ENCODE results near the gene NEURL1.

Gene NEURL1

DNA sequence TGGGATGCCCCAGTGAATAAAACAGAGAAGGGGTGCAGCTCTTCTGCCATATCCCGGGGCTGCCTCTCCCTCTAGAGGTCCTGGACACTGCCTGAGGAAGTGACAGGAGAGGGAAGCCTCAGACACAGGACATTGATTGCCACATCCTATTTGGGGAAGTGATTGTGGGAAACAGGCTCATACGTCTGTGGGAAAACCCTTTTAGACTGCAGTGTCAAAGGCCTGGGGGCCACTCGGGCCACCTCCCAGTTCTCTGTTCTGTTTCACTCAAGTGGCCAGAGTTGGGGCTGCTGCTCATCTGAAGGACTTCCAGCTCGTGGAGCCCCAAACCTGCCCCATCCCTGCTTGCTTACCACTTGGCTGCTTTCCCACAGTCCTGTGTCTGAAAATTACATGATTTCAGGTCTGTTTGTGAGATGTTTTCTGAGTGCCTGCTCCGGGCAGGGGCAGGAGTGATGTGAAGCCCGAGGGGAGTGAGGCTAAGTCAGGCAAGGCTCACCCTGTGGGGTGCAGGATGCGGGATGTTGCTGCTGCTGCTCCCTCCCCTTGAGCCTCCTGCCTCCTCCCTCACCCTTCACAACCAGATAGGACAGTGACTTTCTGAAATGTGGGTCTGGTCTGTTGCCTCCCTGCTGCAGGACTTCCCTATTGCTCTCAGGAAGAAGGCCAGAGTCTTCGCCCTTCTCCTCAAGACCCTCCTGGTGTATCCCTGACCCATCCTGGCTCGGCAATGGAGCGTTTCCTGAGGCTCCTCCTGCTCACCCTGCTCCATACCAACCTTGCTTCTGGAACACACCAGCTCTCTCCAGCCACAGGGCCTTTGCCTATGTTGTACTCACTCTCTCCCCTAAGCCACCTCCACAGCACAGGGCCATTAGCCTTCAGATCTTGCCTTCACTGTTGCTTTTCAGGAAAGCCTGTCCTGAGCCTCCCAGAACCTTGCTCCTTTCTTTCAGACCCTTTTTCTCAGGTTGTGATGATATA, 58.4 kb downstream of the NEURL1 start:
- no peaks in the 10 kb centered on the region for H3K9me3 Mint-ChIP-seq (ENCODE audit: low read depth)
- H3K4me3 Mint-ChIP-seq, result no peak overlapping the region
- H3K27ac Mint-ChIP-seq, result no peak overlapping the region
- H3K36me3 Mint-ChIP-seq, result no peaks in the 10 kb centered on the region
- H3K4me1 Mint-ChIP-seq (ENCODE audit: low read depth), result peaks cover 13% of the 10 kb centered on the region
- H3K27me3 Mint-ChIP-seq, result no peaks in the 10 kb centered on the region

DNA sequence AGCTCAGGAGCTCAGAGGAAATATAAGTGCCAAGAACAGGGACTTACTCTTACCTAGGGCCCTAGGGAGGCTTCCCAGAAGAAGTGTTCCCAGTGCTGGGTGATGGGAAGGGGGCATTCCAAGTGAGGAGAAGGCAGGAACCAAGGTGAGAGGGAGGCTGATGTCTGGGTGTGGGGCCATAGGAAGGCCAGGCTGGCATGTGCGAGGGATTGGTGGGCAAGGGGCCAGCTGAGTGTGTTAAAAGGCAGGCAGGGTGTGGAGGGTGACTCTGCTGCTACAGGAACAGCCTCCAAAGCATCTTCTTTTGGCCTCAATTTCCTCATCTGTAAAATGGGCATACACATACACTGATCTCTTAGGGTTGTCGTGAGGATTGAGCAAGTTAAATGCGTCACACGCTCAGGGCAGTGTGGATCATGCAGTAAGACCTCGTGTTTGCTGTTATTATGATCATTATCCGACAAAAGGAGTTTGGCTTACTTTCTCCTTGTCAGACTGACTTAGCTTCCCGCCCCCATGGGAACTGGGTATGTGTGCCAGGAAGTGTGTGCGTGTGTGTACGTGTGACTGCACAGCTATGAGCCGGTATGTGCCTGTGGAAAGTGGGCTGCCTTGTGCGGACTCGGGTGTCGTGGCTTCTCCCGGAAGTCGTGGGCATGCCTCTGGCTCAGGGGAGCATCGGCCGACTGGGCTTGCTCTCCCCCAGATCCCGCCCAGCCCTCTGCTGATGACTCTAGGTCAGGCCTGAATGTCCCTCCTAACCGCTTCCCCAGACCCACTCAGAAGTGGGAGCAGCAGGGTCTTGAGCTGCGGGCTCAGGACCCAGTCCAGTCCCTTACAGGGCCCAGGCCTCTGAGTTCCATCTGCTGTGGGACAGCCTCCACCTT, 59.6 kb downstream of the NEURL1 start:
- Mint-ChIP-seq H3K9me3 (ENCODE audit: low read depth) (no peaks in the 10 kb centered on the region), H3K4me3 (no peak overlapping the region), H3K36me3 (no peaks in the 10 kb centered on the region), H3K4me1 (ENCODE audit: low read depth) (peaks cover 15% of the 10 kb centered on the region), H3K27ac (no peak overlapping the region), H3K27me3 (peaks cover 2% of the 10 kb centered on the region)

DNA sequence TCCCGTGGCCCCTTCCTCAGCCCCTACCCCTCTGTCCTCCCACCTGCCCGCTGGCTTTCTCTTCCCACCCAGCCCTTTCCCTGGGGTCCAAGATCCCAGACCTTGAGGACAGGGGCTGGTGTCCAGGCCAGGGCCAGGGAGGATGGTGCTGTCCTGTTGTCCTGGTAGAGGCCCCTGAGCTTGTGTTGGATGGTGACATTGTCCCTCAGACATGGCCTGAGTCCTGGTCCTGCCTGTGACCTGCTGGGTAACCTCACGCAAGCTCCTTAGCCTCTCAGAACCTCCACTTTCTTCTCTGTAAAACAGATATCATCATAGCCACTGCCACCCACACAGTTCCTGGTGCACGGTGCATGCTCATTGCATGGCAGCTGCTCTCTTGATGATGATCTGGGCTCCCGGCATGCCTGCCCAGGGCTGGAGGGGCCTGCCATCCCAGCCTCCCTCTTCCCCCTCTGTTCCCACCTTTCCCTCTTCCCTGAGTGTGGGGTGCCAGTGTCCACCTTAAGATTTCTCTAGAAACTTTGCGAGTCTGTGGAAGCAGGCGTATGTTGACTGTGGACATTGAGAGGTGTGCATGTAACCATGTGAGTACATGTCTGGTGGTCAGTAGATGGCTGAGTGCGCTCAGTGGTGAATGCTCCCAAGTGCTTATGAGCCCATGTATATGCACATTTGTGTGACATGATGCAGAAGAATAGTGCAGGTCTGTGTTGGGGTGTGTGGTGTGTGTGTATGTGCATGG, 60.4 kb downstream of the NEURL1 start:
- Mint-ChIP-seq H3K9me3 (ENCODE audit: low read depth) (no peaks in the 10 kb centered on the region), H3K27ac (no peak overlapping the region), H3K4me1 (ENCODE audit: low read depth) (peaks cover 17% of the 10 kb centered on the region), H3K4me3 (peak overlapping the region; percentile 79), H3K36me3 (no peaks in the 10 kb centered on the region), H3K27me3 (peaks cover 3% of the 10 kb centered on the region)

DNA sequence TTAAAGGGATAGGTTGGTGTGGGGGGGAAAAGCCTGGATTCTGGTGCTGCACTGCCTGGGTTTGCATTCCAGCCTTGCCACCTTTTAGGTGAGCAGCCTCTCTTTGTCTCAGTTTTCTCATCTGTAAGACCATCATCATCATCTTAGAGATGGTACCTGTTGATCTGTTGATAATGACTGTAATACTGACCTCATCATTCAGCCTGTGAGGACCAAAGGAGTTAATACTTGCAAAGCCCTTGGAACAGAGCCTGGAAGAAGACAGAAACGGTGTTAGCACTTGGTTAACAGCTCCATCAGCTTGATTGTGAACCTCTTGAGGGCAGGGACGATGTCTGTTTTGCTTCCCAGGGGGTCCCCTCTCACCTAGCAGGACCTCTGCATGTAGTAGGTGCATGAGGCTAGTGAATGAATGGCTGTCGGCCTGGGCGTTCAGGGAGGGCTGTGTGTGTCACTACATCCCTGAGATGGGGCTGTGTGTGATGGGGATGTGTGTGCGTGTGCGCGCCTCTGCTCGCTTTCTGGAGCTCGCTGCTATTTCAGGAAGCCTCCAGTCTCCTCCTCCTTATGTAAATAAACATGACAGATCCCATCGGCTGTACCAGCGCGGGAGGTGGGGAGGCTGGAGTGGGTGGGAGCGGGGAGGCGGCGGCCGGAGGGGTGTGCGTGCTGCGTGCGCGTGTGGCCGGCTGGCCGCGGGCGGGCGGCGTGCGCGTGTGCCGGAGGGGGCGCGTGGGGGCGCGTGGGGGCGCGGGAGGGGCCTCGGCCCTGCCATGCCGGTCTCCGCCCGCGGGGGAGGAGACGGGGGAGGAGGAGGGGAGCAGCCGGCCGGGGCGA, 61.2 kb downstream of the NEURL1 start:
- Mint-ChIP-seq H3K9me3 (ENCODE audit: low read depth) (no peaks in the 10 kb centered on the region), H3K4me1 (ENCODE audit: low read depth) (peaks cover 17% of the 10 kb centered on the region), H3K4me3 (peak overlapping the region; percentile 79), H3K27ac (no peak overlapping the region), H3K27me3 (peaks cover 3% of the 10 kb centered on the region), H3K36me3 (no peaks in the 10 kb centered on the region)

DNA sequence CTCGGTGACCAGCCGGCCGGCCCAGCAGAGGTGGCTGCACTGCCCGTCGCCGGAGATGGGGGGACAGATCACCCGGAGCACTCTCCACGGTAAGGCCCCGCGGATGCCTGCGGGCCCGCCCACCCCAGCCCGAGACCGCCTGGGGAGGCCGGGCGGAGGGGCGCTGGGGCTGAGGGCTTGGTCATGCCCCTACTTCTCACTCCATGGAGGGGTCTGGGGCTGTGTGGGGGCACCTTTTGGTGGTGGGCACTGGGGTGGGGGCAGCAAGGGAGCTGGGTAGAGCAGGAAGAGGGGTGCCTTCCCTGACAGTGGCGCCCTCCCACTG, 61.8 kb downstream of the NEURL1 start:
- Mint-ChIP-seq H3K4me1 (ENCODE audit: low read depth) (peaks cover 17% of the 10 kb centered on the region), H3K36me3 (no peaks in the 10 kb centered on the region), H3K4me3 (peak overlapping the region; percentile 69), H3K27me3 (peaks cover 7% of the 10 kb centered on the region), H3K9me3 (ENCODE audit: low read depth) (no peaks in the 10 kb centered on the region), H3K27ac (no peak overlapping the region)

DNA sequence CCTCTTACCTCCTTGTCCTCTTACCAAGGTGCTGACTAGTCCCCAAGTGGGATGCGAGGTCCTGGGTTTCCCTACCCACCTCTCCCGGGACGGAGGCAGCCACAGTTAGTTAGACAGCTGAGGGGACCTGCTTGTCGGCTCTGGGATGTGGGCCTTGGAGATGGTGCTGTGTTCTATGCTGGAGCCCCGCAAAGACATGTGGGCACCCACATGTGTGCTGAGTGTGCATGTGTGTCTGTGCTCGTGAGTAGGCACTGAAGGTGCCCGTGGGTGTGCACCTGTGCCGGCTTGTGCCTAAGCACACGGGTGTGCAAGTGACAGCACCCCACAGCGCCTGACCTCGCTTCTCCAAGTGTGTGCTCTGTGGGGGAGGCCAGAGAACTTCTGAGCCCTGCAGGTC, 62.2 kb downstream of the NEURL1 start:
- Mint-ChIP-seq H3K4me3 (peak overlapping the region; percentile 69), H3K9me3 (ENCODE audit: low read depth) (no peaks in the 10 kb centered on the region), H3K36me3 (no peaks in the 10 kb centered on the region), H3K27me3 (peaks cover 7% of the 10 kb centered on the region), H3K27ac (no peak overlapping the region), H3K4me1 (ENCODE audit: low read depth) (peaks cover 17% of the 10 kb centered on the region)

DNA sequence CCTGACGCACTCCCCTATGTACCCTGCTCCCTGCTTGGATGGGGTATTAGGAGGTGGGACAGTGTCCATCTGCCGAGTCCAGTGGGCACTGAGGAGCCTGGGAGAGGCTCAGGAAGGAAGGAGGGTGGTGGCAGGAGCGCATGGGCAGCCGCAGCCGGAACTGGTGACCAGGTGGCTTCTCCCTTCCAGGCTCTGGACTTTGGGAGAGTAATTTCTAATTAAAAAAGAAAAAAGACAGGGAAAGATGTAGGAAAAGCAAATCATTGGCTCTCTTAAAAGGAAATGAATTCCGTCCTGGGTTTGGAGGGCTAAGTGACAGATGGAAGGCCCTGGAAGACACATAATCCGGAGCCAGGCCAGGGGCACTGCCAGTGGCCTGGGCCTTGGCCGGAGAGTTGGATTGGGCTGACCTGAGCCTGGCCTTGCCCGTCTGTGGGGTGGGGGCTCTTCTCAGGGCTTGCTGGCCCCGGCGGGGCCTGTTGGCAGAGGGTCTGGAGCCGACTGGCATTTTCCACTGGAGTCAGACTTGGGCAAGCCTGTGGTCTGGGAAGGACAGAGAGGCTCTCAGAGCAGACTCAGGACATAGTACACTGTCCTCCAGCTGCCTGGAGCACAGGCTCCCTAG, 63.0 kb downstream of the NEURL1 start:
- no peak overlapping the region for H3K27ac Mint-ChIP-seq
- H3K36me3 Mint-ChIP-seq, result no peaks in the 10 kb centered on the region
- H3K27me3 Mint-ChIP-seq, result peaks cover 7% of the 10 kb centered on the region
- peaks cover 17% of the 10 kb centered on the region for H3K4me1 Mint-ChIP-seq (ENCODE audit: low read depth)
- no peaks in the 10 kb centered on the region for H3K9me3 Mint-ChIP-seq (ENCODE audit: low read depth)
- no peak overlapping the region for H3K4me3 Mint-ChIP-seq

DNA sequence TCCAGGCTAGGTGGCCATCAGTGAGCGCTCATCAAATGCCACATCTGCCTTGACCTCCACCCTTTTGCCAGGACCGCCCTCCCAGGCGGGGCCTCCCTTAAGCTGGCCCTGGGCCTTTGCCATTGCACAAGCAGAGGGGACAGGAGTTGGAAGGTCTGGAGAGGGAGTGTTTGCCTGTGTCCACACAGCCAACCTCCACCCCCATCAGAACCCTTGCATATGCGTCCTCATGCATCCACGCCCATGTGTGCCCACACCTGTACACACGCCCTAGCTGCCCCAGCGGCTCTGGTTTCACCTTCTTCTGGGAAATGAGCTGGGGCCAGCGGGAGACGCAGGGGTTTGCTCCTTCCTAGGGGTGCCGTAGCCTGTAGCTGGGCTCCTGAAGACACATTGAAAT, 64.0 kb downstream of the NEURL1 start:
- Mint-ChIP-seq H3K36me3 (no peaks in the 10 kb centered on the region), H3K4me3 (no peak overlapping the region), H3K27ac (no peak overlapping the region), H3K9me3 (ENCODE audit: low read depth) (no peaks in the 10 kb centered on the region), H3K4me1 (ENCODE audit: low read depth) (peaks cover 17% of the 10 kb centered on the region), H3K27me3 (peaks cover 7% of the 10 kb centered on the region)

DNA sequence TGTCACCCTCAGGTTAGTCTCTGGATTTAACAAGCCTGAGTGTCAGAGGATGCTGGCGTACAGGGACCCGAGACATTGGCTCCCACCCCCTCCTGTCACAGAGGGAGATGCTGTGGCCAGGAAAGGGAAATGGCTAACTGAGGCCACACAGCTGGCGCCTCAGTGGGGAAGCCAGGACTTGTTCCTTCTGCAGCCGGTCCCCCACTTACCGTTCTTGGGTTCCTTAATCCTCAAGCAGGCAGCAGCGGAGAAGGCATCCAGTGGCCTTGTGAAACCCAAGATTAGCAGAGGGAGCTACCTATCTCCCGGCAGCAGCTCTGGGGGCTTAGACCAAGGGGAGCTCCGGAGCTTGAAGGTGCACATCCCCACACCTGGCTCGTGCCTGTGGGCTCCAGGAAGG, 65.4 kb downstream of the NEURL1 start:
- H3K36me3 Mint-ChIP-seq, result no peaks in the 10 kb centered on the region
- no peaks in the 10 kb centered on the region for H3K9me3 Mint-ChIP-seq (ENCODE audit: low read depth)
- H3K4me3 Mint-ChIP-seq, result no peak overlapping the region
- H3K27ac Mint-ChIP-seq, result no peak overlapping the region
- H3K27me3 Mint-ChIP-seq, result peaks cover 7% of the 10 kb centered on the region
- H3K4me1 Mint-ChIP-seq (ENCODE audit: low read depth), result peaks cover 14% of the 10 kb centered on the region

DNA sequence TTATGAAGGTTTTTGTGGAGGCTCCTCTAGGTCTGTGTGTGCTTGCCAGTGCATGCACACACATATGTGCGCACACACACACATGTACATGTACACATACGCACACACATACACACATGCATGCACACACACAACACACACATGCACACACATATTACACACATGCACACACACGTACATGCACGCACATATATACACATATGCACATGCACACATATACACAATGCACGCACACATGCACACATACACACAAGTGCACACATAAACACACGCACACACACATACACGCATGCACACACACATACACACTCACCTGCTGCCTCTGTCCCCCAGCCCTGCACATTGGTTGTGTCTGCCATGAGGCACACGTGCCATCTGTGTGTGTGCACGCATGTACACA, 66.3 kb downstream of the NEURL1 start:
- peaks cover 5% of the 10 kb centered on the region for H3K4me1 Mint-ChIP-seq (ENCODE audit: low read depth)
- no peaks in the 10 kb centered on the region for H3K9me3 Mint-ChIP-seq (ENCODE audit: low read depth)
- peaks cover 7% of the 10 kb centered on the region for H3K27me3 Mint-ChIP-seq
- H3K27ac Mint-ChIP-seq, result no peak overlapping the region
- no peaks in the 10 kb centered on the region for H3K36me3 Mint-ChIP-seq
- no peak overlapping the region for H3K4me3 Mint-ChIP-seq

DNA sequence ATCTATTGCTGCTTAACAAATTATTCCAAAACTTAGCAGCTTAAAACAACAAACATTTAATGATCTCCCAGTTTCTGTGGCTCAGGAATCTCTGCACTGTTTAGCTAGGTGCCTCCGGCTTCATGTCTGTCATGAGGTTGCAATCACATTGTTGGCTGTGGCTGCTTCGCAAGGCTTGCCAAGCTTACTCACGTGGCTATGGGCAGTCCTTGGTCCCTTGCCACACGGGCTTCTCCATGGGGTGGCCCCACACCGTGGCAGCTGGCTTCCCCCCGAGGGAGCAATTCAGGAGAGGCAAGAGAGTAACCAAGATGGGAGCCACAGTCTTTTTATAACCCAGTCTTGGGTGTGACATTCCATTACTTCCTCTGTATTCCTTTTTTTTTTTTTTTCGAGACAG, 67.4 kb downstream of the NEURL1 start:
- Mint-ChIP-seq H3K9me3 (ENCODE audit: low read depth) (no peaks in the 10 kb centered on the region), H3K36me3 (no peaks in the 10 kb centered on the region), H3K27me3 (peaks cover 7% of the 10 kb centered on the region), H3K27ac (no peak overlapping the region), H3K4me1 (ENCODE audit: low read depth) (peaks cover 4% of the 10 kb centered on the region), H3K4me3 (no peak overlapping the region)

DNA sequence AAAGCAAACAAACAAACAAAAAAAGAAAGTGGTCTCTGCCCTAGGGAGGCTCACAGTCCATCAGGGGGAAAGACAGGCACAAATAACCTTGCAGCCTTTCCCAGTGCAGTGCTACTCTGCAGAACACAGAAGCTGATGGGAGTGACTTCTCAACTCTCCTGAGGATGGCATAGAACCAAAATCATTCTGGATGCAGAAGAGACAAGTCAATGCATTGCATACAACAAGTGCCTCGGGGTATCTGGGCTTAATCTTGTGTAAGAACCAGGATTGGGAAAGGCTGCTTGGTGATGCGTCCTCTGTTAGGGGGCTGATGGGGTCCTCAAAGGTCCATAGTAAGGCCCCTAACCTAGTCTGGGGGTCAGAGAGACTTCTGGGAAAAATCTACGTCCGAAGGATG, 68.9 kb downstream of the NEURL1 start:
- Mint-ChIP-seq H3K4me1 (ENCODE audit: low read depth) (peaks cover 4% of the 10 kb centered on the region), H3K27me3 (peaks cover 7% of the 10 kb centered on the region), H3K36me3 (no peaks in the 10 kb centered on the region), H3K9me3 (ENCODE audit: low read depth) (no peaks in the 10 kb centered on the region), H3K27ac (no peak overlapping the region), H3K4me3 (no peak overlapping the region)

DNA sequence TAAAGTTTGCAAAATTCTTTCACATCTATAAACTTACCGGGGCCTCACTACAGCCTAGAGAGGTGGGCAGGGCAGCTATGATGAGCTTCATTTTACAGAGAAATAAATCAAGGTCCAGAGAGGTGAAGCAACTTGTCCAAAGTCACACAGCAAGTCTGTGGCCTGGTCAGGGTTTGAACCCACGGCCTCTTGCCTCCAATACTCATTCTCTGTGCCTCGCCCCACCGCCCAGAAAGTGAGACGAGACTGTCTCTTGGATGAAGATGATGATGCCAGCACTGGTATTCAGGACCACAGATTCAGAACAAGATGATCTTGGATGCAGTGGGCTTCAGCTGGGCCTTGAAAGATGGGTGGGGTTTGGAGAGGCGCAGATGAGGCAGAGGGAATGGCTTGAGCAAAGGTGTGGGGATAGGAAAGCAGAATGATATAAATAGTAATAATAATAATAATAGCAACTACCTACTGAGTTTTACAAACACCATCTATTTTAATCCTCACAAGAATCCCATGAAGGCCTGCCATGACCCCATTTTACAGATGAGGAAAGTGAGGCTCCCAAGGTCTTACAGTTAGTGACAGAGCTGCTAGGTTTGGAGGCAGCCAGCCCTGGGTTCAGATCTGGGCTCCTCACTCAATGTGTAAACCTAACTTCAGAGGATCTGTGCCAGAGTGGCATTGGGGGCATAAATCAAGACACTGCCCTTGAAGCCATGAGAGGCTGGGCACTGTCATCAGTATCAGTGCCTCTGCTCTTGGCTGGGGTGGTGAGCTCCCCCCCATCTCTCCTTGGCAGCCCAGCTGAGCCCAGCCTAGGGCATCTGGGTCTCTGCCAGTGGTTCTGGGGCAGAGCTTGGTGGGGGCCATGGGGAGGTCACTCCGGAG, 70.0 kb downstream of the NEURL1 start:
- H3K27ac Mint-ChIP-seq, result no peak overlapping the region
- peaks cover 4% of the 10 kb centered on the region for H3K27me3 Mint-ChIP-seq
- no peak overlapping the region for H3K4me3 Mint-ChIP-seq

More for the DNA sequence above, 70.0 kb downstream of the NEURL1 start:
- no peaks in the 10 kb centered on the region for H3K4me1 Mint-ChIP-seq (ENCODE audit: low read depth)
- H3K36me3 Mint-ChIP-seq, result no peaks in the 10 kb centered on the region
- H3K9me3 Mint-ChIP-seq (ENCODE audit: low read depth), result no peaks in the 10 kb centered on the region
